Esophagus squamous epithelium (tissue), 5 donors: ENCODE results near the gene FAM53B. TPM values are rescaled to one million over a fixed set of nuclear protein-coding genes. Genes with fewer than 3 reads are reported as not detected.
A peak's percentile ranks its signal among the peaks of the same experiment; 100 is the strongest.

ENCODE experiments used
- DNase-seq: peaks from one replicate; lab custom pipeline; 2025; lab: John Stamatoyannopoulos, UW
- H3K27ac ChIP-seq, 4 donors: fragments of 200-600 bp; sonication (generic); one replicate each; pipeline ENCODE4 v1.5.1; 2016 to 2019; ENCODE audit warnings: mild to moderate bottlenecking in 1 of 4
- H3K27me3 ChIP-seq, 4 donors: fragments of 200-600 bp; sonication (generic); 1 replicate in 3 of 4; 2 replicates in 1 of 4; pipeline versions ENCODE4 v1.5.1 to v1.6.0; 2017 to 2021; ENCODE audit warnings: antibody characterized with exemption in 1 of 4
- H3K36me3 ChIP-seq, 3 donors: fragments of 200-600 bp; sonication (generic); one replicate each; pipeline ENCODE4 v1.5.1; 2016 to 2019
- H3K4me1 ChIP-seq, 3 donors: fragments of 200-600 bp; sonication (generic); one replicate each; pipeline ENCODE4 v1.5.1; 2017 to 2019
- H3K4me3 ChIP-seq, 4 donors: fragments of 200-600 bp; sonication (generic); 1 replicate in 3 of 4; 2 replicates in 1 of 4; pipeline ENCODE4 v1.5.1; 2016 to 2019; ENCODE audit warnings: mild to moderate bottlenecking in 2 of 4, moderate library complexity in 1 of 4
- H3K9me3 ChIP-seq, 3 donors: fragments of 200-600 bp; sonication (generic); one replicate each; pipeline ENCODE4 v1.5.1; 2016 to 2019
- POLR2A ChIP-seq, 4 donors: fragments of 450-650 bp; IDR thresholded peaks; one replicate each; pipeline ENCODE4 v1.6.1; 2017; ENCODE audit warnings: antibody characterized with exemption in 4 of 4, mild to moderate bottlenecking in 4 of 4, moderate library complexity in 3 of 4
- WGBS, 2 donors: methylation state at CpG; one replicate each; pipeline ENCODE4 v1.1.5; 2018; 5-methylcytosine and 5-hydroxymethylcytosine counted together
- intact Hi-C: fragments of 100-400 bp; cut with DNase I; formaldehyde crosslinking; loops from one replicate; pipeline ENCODE4 v1.15.0; 2022
- total RNA-seq, 4 donors: library from RNA; depleted of rRNA; stranded (reverse); fragments of >200 nt; gene quantifications; one replicate each; pipeline ENCODE4 v1.1.0, GENCODE V29; 2016
- TF ChIP-seq, protein P1 (sequence below), 6 experiments: fragments of 450-650 bp in 4 of 6; fragments of 200-600 bp in 2 of 6; sonication (generic) in 2 of 6; IDR thresholded peaks; one replicate each; pipeline ENCODE4 v1.5.1; 2016 to 2019; ENCODE audit warnings: antibody characterized with exemption in 6 of 6, mild to moderate bottlenecking in 4 of 6, moderate library complexity in 4 of 6
- donor health status: DM: yes; HTN: yes; CAD: no.

Gene FAM53B
- total RNA-seq, 4 donors from 2014 or later, result 27.4 to 54.2 (median 31.5) TPM

DNA sequence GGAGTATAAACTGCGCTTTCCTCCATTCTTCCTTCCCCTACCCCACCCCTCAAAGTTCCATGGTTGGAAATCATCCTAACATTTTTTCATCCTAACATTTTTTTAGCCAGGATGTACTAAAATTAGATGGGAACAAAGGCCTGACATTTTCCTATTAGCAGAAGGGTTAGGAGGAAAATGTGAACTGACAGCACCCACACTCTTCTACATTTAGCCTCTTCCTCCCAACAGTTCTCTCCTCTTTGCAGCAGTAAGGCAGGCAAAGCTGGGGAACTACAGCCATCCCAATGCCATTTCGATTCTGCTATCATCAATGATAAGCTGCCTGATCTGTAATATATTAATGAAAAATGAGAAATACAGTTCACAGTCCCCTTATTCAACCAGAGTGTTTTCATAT lies 11.4 kb upstream of the FAM53B start:
- Histone ChIP-seq H3K4me1 (no peaks in the 10 kb centered on the region), H3K4me3 (no peak overlapping the region), H3K27ac (no peak overlapping the region), H3K27me3 (no peaks in the 10 kb centered on the region), H3K36me3 (peaks cover 0 to 68% (median 0%) of the 10 kb centered on the region in 3 donors), H3K9me3 (no peaks in the 10 kb centered on the region)
- no peak for DNase-seq
- WGBS, 2 donors, result 87 to 88% methylated on average over 2 of the region's 2 CpGs
- intact Hi-C loops, result no loop called here
- TF ChIP-seq POLR2A (IDR thresholded peaks at IDR 0.05), result no peak
- TF ChIP-seq, protein P1, sequence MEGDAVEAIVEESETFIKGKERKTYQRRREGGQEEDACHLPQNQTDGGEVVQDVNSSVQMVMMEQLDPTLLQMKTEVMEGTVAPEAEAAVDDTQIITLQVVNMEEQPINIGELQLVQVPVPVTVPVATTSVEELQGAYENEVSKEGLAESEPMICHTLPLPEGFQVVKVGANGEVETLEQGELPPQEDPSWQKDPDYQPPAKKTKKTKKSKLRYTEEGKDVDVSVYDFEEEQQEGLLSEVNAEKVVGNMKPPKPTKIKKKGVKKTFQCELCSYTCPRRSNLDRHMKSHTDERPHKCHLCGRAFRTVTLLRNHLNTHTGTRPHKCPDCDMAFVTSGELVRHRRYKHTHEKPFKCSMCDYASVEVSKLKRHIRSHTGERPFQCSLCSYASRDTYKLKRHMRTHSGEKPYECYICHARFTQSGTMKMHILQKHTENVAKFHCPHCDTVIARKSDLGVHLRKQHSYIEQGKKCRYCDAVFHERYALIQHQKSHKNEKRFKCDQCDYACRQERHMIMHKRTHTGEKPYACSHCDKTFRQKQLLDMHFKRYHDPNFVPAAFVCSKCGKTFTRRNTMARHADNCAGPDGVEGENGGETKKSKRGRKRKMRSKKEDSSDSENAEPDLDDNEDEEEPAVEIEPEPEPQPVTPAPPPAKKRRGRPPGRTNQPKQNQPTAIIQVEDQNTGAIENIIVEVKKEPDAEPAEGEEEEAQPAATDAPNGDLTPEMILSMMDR (IDR thresholded peaks at IDR 0.05), result no peak

DNA sequence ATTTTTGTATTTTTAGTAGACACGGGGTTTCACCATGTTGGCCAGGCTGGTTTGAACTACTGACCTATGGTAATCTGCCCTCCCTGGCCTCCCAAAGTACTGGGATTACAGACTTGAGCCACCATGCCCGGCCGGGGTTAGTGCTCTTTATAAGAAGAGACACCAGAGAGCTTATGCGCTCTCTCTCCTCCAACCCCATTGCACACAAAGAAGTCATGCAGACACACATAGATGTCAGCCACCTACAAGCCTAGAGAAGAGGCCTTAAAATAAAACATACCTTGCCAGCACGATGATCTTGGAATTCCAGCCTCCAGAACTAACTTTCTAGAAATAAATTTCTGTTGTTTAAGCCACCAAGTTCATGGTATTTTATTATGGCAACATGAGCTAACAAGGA lies 10.0 kb upstream of the FAM53B start:
- intact Hi-C loops, result no loop called here
- H3K27ac ChIP-seq, result no peak overlapping the region
- H3K36me3 ChIP-seq, result peaks cover 0 to 54% (median 0%) of the 10 kb centered on the region in 3 donors
- H3K27me3 ChIP-seq, result no peaks in the 10 kb centered on the region
- 83 to 94% methylated on average over 1 to 5 of the region's 5 CpGs for WGBS, 2 donors
- no peak overlapping the region for H3K4me3 ChIP-seq
- DNase-seq, result no peak
- TF ChIP-seq, protein P1 (IDR thresholded peaks at IDR 0.05), result no peak
- TF ChIP-seq POLR2A (IDR thresholded peaks at IDR 0.05), result no peak
- peaks cover 0 to 14% (median 6%) of the 10 kb centered on the region in 3 donors for H3K4me1 ChIP-seq
- H3K9me3 ChIP-seq, result no peaks in the 10 kb centered on the region

DNA sequence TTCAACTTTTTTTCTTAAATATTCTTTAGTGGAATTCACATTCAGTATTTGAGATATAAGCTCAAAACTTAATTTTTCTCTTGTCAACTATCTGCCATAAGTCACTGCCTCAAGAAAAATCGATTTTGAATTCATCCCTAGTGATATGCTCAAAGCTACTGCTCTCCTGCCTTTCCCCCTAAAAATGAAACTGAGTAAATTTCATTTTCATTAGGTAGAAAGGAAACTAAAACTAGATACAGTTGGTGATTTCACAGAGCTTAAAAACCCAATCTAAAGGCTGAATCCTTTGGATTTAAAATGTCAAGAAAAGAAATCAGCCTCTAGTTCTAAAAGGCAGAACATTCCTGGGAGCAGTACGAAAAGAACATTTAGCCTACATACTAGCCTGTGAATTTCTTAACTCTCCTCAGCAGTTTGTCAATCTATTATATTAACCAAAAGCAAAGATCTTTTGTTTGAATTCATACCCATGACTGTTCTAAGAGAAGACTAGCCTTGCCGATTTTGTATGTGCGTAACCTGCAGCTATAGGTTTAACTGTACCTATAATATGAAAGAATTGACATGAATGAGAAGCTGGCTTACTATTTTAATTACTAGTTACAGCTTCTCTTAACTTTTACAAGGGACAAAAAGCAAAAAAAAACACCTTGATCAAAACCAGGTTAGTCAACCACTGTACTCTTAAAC lies 4.9 kb upstream of the FAM53B start:
- 38 to 57% methylated on average over 4 of the region's 4 CpGs for WGBS, 2 donors
- TF ChIP-seq, protein P1 (IDR thresholded peaks at IDR 0.05), result no peak
- no peak for TF ChIP-seq POLR2A (IDR thresholded peaks at IDR 0.05)
- Histone ChIP-seq H3K4me1 (peaks cover 27 to 62% (median 31%) of the 10 kb centered on the region in 3 donors), H3K27me3 (no peaks in the 10 kb centered on the region), H3K36me3 (peaks cover 0 to 12% (median 0%) of the 10 kb centered on the region in 3 donors), H3K4me3 (no peak overlapping the region), H3K9me3 (no peaks in the 10 kb centered on the region), H3K27ac (peak overlapping the region in 3 of 4 donors; percentile 21 to 73 (median 49))
- intact Hi-C loops, result loop anchor here (5.0 kb wide), 1 partner anchor 217 kb away; no protein-coding TSS in a partner anchor
- no peak for DNase-seq

DNA sequence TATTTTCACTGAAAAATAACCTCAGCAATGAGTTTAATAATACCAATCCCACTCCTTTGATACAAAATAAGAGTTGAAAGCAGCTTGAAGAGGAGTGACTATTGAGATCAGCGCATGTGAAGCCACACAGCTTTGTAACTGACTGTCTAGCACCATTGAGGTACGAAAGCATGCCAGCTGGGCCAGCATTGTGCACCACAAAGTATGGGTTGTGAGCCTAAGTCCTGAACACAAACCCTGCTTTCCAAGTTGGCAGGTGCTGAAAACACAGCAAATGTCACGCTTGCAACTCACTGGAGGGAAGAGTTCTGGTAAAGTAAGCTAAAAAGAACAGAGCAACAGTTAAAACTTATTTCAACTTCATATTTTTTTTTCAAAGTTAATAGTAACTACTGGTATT lies 4.0 kb upstream of the FAM53B start:
- peaks cover 0 to 6% (median 0%) of the 10 kb centered on the region in 3 donors for H3K36me3 ChIP-seq
- DNase-seq, result no peak
- H3K4me3 ChIP-seq, result no peak overlapping the region
- 90 to 92% methylated on average over 3 of the region's 3 CpGs for WGBS, 2 donors
- peaks cover 27 to 63% (median 31%) of the 10 kb centered on the region in 3 donors for H3K4me1 ChIP-seq
- no peaks in the 10 kb centered on the region for H3K9me3 ChIP-seq
- H3K27me3 ChIP-seq, result no peaks in the 10 kb centered on the region
- TF ChIP-seq POLR2A (IDR thresholded peaks at IDR 0.05), result no peak
- TF ChIP-seq, protein P1 (IDR thresholded peaks at IDR 0.05), result no peak
- intact Hi-C loops, result loop anchor here (5.0 kb wide), 1 partner anchor 216 kb away; no protein-coding TSS in a partner anchor
- H3K27ac ChIP-seq, result peak overlapping the region in 2 of 4 donors; percentile 73 to 95

DNA sequence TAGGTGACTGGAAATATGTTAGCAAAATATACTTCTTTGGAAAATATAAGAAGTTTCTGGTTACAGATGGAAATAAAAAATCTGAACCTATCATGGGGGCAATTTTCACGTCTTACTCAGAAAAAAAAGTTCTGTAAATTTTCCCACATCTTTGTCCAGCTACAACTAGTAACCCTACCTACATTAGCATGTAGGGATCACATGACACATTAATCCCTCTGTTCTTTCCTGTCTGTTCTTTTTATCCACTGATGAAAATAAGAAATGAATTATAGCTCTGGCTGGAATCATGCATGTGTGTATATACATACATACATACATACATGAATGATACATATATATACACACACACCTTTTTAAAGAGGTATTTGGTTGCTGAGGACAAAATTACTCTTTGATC lies 3.6 kb upstream of the FAM53B start:
- H3K27me3 ChIP-seq, result no peaks in the 10 kb centered on the region
- H3K4me1 ChIP-seq, result peaks cover 27 to 68% (median 32%) of the 10 kb centered on the region in 3 donors
- no peaks in the 10 kb centered on the region for H3K9me3 ChIP-seq
- TF ChIP-seq, protein P1 (IDR thresholded peaks at IDR 0.05), result no peak
- no peak for TF ChIP-seq POLR2A (IDR thresholded peaks at IDR 0.05)
- WGBS, 2 donors, result 63 to 64% methylated on average over 1 of the region's 1 CpG
- no peak for DNase-seq
- intact Hi-C loops, result loop anchor here (5.0 kb wide), 1 partner anchor 215 kb away; no protein-coding TSS in a partner anchor
- H3K27ac ChIP-seq, result peak overlapping the region in 3 of 4 donors; percentile 73 to 95 (median 93)
- peaks cover 0 to 2% (median 0%) of the 10 kb centered on the region in 3 donors for H3K36me3 ChIP-seq
- no peak overlapping the region for H3K4me3 ChIP-seq
